Activated CD4-positive, alpha-beta memory T cell treated with anti-CD3 and anti-CD28 coated beads for 36 hours (primary cell): ENCODE data around the gene FMO1. TPM values are rescaled to one million over a fixed set of nuclear protein-coding genes. Genes with fewer than 3 reads are reported as not detected.
"Not testable (repeated sequence)": the region's sequence is repeated elsewhere in the genome, so short reads cannot be mapped to it uniquely, and the experiment has no call there.

ENCODE experiments used
- CTCF ChIA-PET: fragments of 350-600 bp; sonication (Branson Sonifier 250); formaldehyde crosslinking; loops from one replicate; lab custom pipeline; 2021; ENCODE audit warnings: antibody characterized with exemption, inconsistent platforms; lab: Charles Lee
- POLR2A ChIA-PET: fragments of 350-600 bp; sonication (Branson Sonifier 250); formaldehyde crosslinking; loops from one replicate; lab custom pipeline; 2021; ENCODE audit warnings: antibody characterized with exemption; lab: Charles Lee
- DNase-seq: peaks from one replicate; pipeline ENCODE4 v3.0.0-alpha.2; 2020
- H3K27ac Mint-ChIP-seq: one replicate; pipeline ENCODE4 v1.8.0; 2021; ENCODE audit warnings: mixed read lengths
- H3K27me3 Mint-ChIP-seq: one replicate; pipeline ENCODE4 v1.8.0; 2021; ENCODE audit warnings: mixed read lengths
- H3K36me3 Mint-ChIP-seq: one replicate; pipeline ENCODE4 v1.8.0; 2021; ENCODE audit warnings: mixed read lengths
- H3K4me1 Mint-ChIP-seq: one replicate; pipeline ENCODE4 v1.8.0; 2021; ENCODE audit warnings: low read depth, mixed read lengths
- H3K4me3 Mint-ChIP-seq: one replicate; pipeline ENCODE4 v1.8.0; 2021; ENCODE audit warnings: mild to moderate bottlenecking, mixed read lengths
- H3K9me3 Mint-ChIP-seq: one replicate; pipeline ENCODE4 v1.8.0; 2021; ENCODE audit warnings: mixed read lengths
- intact Hi-C: fragments of 100-400 bp; cut with micrococcal nuclease; formaldehyde crosslinking; loops from one replicate; pipeline ENCODE4 v1.15.1; 2023
- total RNA-seq, 2 experiments: library from RNA; stranded (reverse); gene quantifications; one replicate each; pipeline ENCODE4 v1.2.3, GENCODE V29; 2021

FMO1 gene
- total RNA-seq, 2 experiments from 2014 or later = not detected

DNA sequence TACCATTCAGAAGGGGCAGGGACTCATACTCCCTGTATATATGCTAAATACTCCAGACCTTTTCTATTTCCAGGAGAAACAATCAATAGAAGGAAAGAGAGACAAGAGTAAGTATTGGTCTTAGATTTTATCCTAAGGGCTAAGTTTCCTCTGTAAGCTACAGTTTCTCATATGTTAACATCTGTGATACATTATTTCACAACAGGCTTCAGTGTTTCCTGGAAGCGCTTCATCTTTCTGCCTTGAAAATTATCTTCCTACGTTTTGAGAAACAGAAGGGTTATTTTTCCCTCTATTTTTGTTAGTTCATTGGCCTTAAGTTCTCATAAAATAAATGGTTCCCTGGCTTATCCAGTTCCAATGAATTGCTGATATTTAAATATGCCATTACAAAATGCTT, 15.6 kb downstream of the FMO1 start:
- intact Hi-C loops = no loop called here
- H3K27me3 Mint-ChIP-seq = peaks cover 5% of the 10 kb centered on the region
- no peaks in the 10 kb centered on the region for H3K4me1 Mint-ChIP-seq
- no peak overlapping the region for H3K27ac Mint-ChIP-seq
- no peak for DNase-seq
- H3K9me3 Mint-ChIP-seq = no peaks in the 10 kb centered on the region
- CTCF ChIA-PET = interaction anchor here (1.5 to 2.2 kb wide), 2 partner anchors 16 to 19 kb away, joined by 5 to 6 read pairs; partner anchors contain the start of gene FMO1
- no peak overlapping the region for H3K4me3 Mint-ChIP-seq
- H3K36me3 Mint-ChIP-seq = no peaks in the 10 kb centered on the region
- POLR2A ChIA-PET = no interaction called here

DNA sequence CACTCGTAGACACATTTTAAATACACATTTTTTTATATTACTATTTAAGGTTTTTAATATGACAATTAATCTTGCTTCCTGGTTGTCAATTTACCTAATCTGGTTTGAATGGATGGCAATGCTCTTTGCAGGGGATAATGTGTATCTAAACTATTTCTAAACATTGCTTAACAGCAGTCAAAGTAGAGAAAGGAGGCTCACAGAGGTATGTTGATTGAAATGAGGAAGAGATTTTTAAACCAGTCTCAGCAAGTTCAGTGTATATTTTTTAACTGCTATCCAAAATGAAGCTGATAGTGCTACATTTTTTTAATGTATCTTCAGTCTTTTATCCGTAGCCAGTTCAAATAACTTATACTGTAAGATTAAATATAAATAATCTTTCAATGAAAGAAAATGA, 17.4 kb downstream of the FMO1 start:
- ChIA-PET CTCF (no interaction called here), POLR2A (no interaction called here)
- no peaks in the 10 kb centered on the region for H3K36me3 Mint-ChIP-seq

DNA sequence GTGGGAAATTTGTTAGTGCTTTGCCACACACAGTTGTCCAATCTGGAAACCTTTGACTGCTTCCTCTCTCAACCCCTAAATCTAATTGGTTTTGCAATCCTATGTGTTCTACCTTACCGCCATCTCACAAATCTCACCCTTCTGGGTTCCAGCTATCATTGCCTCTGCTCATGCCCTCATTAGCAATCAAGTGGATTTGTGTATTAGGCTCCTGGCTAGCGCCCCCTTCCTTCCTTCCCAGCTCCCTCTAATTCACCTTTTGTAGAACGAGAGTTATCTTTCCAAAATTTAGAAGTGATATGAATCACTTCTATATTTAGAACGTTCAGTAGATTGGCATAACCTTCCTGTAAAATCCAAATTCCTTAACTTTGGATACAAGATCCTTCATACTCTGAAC, 18.6 kb downstream of the FMO1 start:
- Mint-ChIP-seq H3K4me3 (no peak overlapping the region), H3K27ac (no peak overlapping the region), H3K9me3 (peaks cover 3% of the 10 kb centered on the region), H3K4me1 (no peaks in the 10 kb centered on the region), H3K27me3 (peaks cover 13% of the 10 kb centered on the region), H3K36me3 (no peaks in the 10 kb centered on the region)
- CTCF ChIA-PET = no interaction called here
- POLR2A ChIA-PET = no interaction called here
- intact Hi-C loops = no loop called here
- DNase-seq = no peak

More for the DNA sequence above, 17.4 kb downstream of the FMO1 start:
- Mint-ChIP-seq H3K27me3 (peaks cover 8% of the 10 kb centered on the region), H3K4me3 (no peak overlapping the region), H3K9me3 (no peaks in the 10 kb centered on the region), H3K4me1 (no peaks in the 10 kb centered on the region), H3K27ac (no peak overlapping the region)
- no peak for DNase-seq
- intact Hi-C loops = no loop called here

- CTCF ChIA-PET = no interaction called here
- no peak for DNase-seq
- POLR2A ChIA-PET = no interaction called here
- Mint-ChIP-seq H3K27me3 (peaks cover 15% of the 10 kb centered on the region), H3K4me3 (no peak overlapping the region), H3K36me3 (no peaks in the 10 kb centered on the region), H3K9me3 (peaks cover 3% of the 10 kb centered on the region), H3K4me1 (no peaks in the 10 kb centered on the region), H3K27ac (no peak overlapping the region)
- intact Hi-C loops = no loop called here
These were observed 19.1 kb downstream of the FMO1 start for GRCh38 chr1:171267391-171267790.

- Mint-ChIP-seq H3K27me3 (peaks cover 22% of the 10 kb centered on the region), H3K4me3 (no peak overlapping the region), H3K27ac (no peak overlapping the region), H3K9me3 (peaks cover 3% of the 10 kb centered on the region), H3K4me1 (no peaks in the 10 kb centered on the region), H3K36me3 (no peaks in the 10 kb centered on the region)
- ChIA-PET CTCF (no interaction called here), POLR2A (no interaction called here)
- DNase-seq = no peak
- intact Hi-C loops = no loop called here
These were observed 22.5 kb downstream of the FMO1 start for GRCh38 chr1:171270806-171271205.

- H3K27me3 Mint-ChIP-seq = peaks cover 26% of the 10 kb centered on the region
- H3K4me3 Mint-ChIP-seq = no peak overlapping the region
- ChIA-PET POLR2A (no interaction called here), CTCF (interaction anchor here (1.2 kb wide), 1 partner anchor 33 kb away, joined by 5 read pairs; no protein-coding TSS in a partner anchor)
- DNase-seq = no peak
- no peaks in the 10 kb centered on the region for H3K9me3 Mint-ChIP-seq
- H3K27ac Mint-ChIP-seq = no peak overlapping the region
- no peaks in the 10 kb centered on the region for H3K36me3 Mint-ChIP-seq
- H3K4me1 Mint-ChIP-seq = no peaks in the 10 kb centered on the region
- intact Hi-C loops = no loop called here
These were observed 29.2 kb downstream of the FMO1 start for GRCh38 chr1:171277534-171277933.

DNA sequence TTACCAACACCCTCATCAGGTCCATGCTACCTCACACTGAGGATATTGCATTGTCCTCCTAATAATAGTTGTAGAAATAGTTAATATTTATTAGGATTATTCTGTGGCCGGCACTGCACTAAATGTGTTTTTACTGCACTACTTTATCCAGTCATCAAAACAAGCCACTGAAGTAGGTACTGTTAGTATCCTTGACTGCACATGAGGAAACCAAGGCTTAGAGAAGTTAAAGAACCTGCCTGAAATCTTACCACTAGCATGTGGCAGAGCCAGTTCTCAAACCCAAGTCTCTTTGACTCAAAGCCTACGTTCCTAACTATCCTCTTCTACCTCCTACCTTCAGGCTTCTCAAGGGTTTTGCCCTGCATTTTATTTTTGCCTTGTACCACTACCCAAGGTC, 30.9 kb downstream of the FMO1 start:
- ChIA-PET CTCF (interaction anchor here (0.6 to 1.5 kb wide), 2 partner anchors 34 to 943 kb away, joined by 3 to 5 read pairs; partner anchors contain the start of gene FMO4), POLR2A (no interaction called here)
- no peaks in the 10 kb centered on the region for H3K9me3 Mint-ChIP-seq
- no peak for DNase-seq
- H3K4me1 Mint-ChIP-seq = no peaks in the 10 kb centered on the region
- peaks cover 21% of the 10 kb centered on the region for H3K27me3 Mint-ChIP-seq
- H3K27ac Mint-ChIP-seq = no peak overlapping the region
- H3K36me3 Mint-ChIP-seq = no peaks in the 10 kb centered on the region
- no peak overlapping the region for H3K4me3 Mint-ChIP-seq
- intact Hi-C loops = no loop called here

DNA sequence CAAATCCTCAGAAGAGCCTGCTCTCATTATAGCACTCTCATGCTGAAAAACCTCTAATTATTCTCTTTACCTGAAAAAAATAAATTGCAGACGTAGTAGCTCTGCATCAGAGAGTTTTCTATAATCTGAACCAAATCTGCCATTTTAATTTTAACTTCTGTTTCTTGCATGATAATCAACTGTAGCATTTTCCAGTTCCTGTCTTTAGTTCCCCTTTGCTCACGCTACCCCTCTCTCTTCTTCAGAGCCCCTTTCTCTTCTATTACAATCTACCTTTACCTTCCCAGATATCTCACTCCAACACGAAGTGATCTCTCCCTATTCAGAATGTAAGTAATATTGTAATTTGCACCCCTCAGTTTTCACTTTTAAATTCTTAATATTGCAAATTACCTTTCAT, 31.4 kb downstream of the FMO1 start:
- peaks cover 21% of the 10 kb centered on the region for H3K27me3 Mint-ChIP-seq
- H3K36me3 Mint-ChIP-seq = no peaks in the 10 kb centered on the region
- H3K9me3 Mint-ChIP-seq = no peaks in the 10 kb centered on the region
- no peak for DNase-seq
- intact Hi-C loops = no loop called here
- POLR2A ChIA-PET = no interaction called here
- no peaks in the 10 kb centered on the region for H3K4me1 Mint-ChIP-seq
- CTCF ChIA-PET = interaction anchor here (1.5 kb wide), 1 partner anchor 34 kb away, joined by 5 read pairs; the partner anchor contains the start of gene FMO4
- H3K4me3 Mint-ChIP-seq = no peak overlapping the region
- no peak overlapping the region for H3K27ac Mint-ChIP-seq

DNA sequence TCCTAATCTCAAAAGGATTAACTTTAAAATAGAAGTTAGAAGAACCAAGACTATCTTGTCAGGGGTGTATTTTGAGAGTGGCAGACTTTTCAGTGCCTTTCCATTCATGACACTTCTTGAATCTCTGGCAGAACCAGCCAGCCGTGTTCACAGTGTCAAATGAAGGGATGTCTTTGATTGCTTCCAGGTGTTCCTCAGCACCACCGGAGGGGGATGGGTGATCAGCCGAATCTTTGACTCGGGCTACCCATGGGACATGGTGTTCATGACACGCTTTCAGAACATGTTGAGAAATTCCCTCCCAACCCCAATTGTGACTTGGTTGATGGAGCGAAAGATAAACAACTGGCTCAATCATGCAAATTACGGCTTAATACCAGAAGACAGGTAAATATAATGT, 32.3 kb downstream of the FMO1 start:
- Mint-ChIP-seq H3K9me3 (no peaks in the 10 kb centered on the region), H3K4me3 (no peak overlapping the region), H3K4me1 (no peaks in the 10 kb centered on the region), H3K27me3 (peaks cover 21% of the 10 kb centered on the region), H3K36me3 (no peaks in the 10 kb centered on the region), H3K27ac (no peak overlapping the region)
- DNase-seq = no peak
- CTCF ChIA-PET = no interaction called here
- POLR2A ChIA-PET = no interaction called here
- intact Hi-C loops = no loop called here

- POLR2A ChIA-PET = no interaction called here
- no peaks in the 10 kb centered on the region for H3K9me3 Mint-ChIP-seq
- intact Hi-C loops = no loop called here
- H3K36me3 Mint-ChIP-seq = no peaks in the 10 kb centered on the region
- no peak overlapping the region for H3K4me3 Mint-ChIP-seq
- CTCF ChIA-PET = interaction anchor here (0.9 to 1.5 kb wide), 3 partner anchors 8 to 40 kb away, joined by 4 read pairs; no protein-coding TSS in a partner anchor
- H3K27ac Mint-ChIP-seq = no peak overlapping the region
- no peak for DNase-seq
- peaks cover 2% of the 10 kb centered on the region for H3K4me1 Mint-ChIP-seq
- H3K27me3 Mint-ChIP-seq = peaks cover 8% of the 10 kb centered on the region
These were observed 37.9 kb downstream of the FMO1 start for GRCh38 chr1:171286032-171286705.

GRCh38 chr1:171290621-171291020, 42.3 kb downstream of the FMO1 start:
- H3K9me3 Mint-ChIP-seq = no peaks in the 10 kb centered on the region
- intact Hi-C loops = no loop called here
- no peaks in the 10 kb centered on the region for H3K36me3 Mint-ChIP-seq
- ChIA-PET CTCF (no interaction called here), POLR2A (no interaction called here)
- H3K27me3 Mint-ChIP-seq = peaks cover 10% of the 10 kb centered on the region
- H3K4me3 Mint-ChIP-seq = no peak overlapping the region
- DNase-seq = no peak
- H3K4me1 Mint-ChIP-seq = peaks cover 2% of the 10 kb centered on the region
- no peak overlapping the region for H3K27ac Mint-ChIP-seq

DNA sequence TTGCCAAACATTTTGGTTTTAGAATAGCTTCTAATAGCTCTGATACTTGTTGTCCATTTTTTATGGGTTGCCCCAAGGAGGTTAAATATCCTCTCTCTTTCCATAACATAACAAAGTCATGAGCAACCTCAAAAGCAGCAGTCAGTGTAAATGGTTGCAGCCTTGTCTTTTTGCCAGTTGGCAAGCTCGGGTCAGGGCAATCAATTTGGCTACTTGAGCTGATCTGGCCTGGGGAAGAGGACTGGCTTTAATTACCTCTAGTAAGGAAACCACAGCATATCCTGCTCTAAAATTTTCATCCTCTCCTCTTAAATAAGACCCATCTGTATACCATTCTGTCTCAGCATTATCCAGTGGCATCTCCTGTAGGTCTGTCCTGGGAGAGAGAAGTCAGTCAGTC, 44.5 kb downstream of the FMO1 start:
- Mint-ChIP-seq H3K4me3 (no peak overlapping the region), H3K27me3 (peaks cover 11% of the 10 kb centered on the region), H3K4me1 (no peaks in the 10 kb centered on the region), H3K27ac (no peak overlapping the region), H3K9me3 (no peaks in the 10 kb centered on the region), H3K36me3 (no peaks in the 10 kb centered on the region)
- CTCF ChIA-PET = no interaction called here
- intact Hi-C loops = no loop called here
- DNase-seq = no peak
- POLR2A ChIA-PET = no interaction called here

- CTCF ChIA-PET, intact Hi-C loops, H3K36me3 Mint-ChIP-seq, POLR2A ChIA-PET, H3K27ac Mint-ChIP-seq, DNase-seq, H3K4me3 Mint-ChIP-seq, H3K4me1 Mint-ChIP-seq: not testable (repeated sequence)
- peaks cover 13% of the 10 kb centered on the region for H3K27me3 Mint-ChIP-seq
- peaks cover 12% of the 10 kb centered on the region for H3K9me3 Mint-ChIP-seq
These were observed 47.1 kb downstream of the FMO1 start for GRCh38 chr1:171295383-171295782.
